GM12864 (cell line): ENCODE measurements around the gene INTS4.
"Not testable (repeated sequence)": the region's sequence is repeated elsewhere in the genome, so short reads cannot be mapped to it uniquely, and the experiment has no call there.

Experiments used
- DNase-seq: peaks from one replicate; pipeline ENCODE4 v3.0.0-alpha.2; 2011; ENCODE audit warnings: low read depth
- H3K4me3 ChIP-seq: 2 replicates; pipeline ENCODE4 v1.5.1; 2011; ENCODE audit warnings: mild to moderate bottlenecking, low read depth, low read length, control low read depth
- CTCF ChIP-seq: IDR thresholded peaks from 2 replicates; pipeline ENCODE4 v1.5.1; 2011; ENCODE audit warnings: low read depth, mild to moderate bottlenecking, moderate library complexity, low read length, control low read depth, inconsistent platforms; ENCODE audit errors: missing control alignments

The INTS4 gene

GRCh38 chr11:77917713-77918112, 76.8 kb downstream of the INTS4 start:
- not testable (repeated sequence) for H3K4me3 ChIP-seq, DNase-seq

- not testable (repeated sequence) for DNase-seq, H3K4me3 ChIP-seq
Measured at GRCh38 chr11:77914307-77914791, 80.1 kb downstream of the INTS4 start.

GRCh38 chr11:77913608-77914306, 80.7 kb downstream of the INTS4 start:
- not testable (repeated sequence) for DNase-seq, H3K4me3 ChIP-seq

- DNase-seq: not testable (repeated sequence)
Measured at GRCh38 chr11:77910828-77911227, 83.6 kb downstream of the INTS4 start.

GRCh38 chr11:77909277-77909676, 85.2 kb downstream of the INTS4 start:
- DNase-seq: no peak
- no peak for TF ChIP-seq CTCF
- H3K4me3 ChIP-seq: no peak overlapping the region

More at GRCh38 chr11:77910828-77911227, 83.6 kb downstream of the INTS4 start:
- H3K4me3 ChIP-seq: not testable (repeated sequence)

- no peak for TF ChIP-seq CTCF
- DNase-seq: no peak
- H3K4me3 ChIP-seq: no peak overlapping the region
Measured at GRCh38 chr11:77908835-77909234, 85.6 kb downstream of the INTS4 start.

- not testable (repeated sequence) for DNase-seq, H3K4me3 ChIP-seq
Measured at GRCh38 chr11:77894949-77895348, 99.5 kb downstream of the INTS4 start.

- DNase-seq: not testable (repeated sequence)
Measured at GRCh38 chr11:77891703-77892102, 102.8 kb downstream of the INTS4 start.

GRCh38 chr11:77891256-77891655, 103.2 kb downstream of the INTS4 start:
- DNase-seq, H3K4me3 ChIP-seq: not testable (repeated sequence)

More at GRCh38 chr11:77891703-77892102, 102.8 kb downstream of the INTS4 start:
- not testable (repeated sequence) for H3K4me3 ChIP-seq

- H3K4me3 ChIP-seq, DNase-seq: not testable (repeated sequence)
Measured at GRCh38 chr11:77890619-77891056, 103.8 kb downstream of the INTS4 start.

GRCh38 chr11:77890100-77890614, 104.3 kb downstream of the INTS4 start:
- not testable (repeated sequence) for DNase-seq, H3K4me3 ChIP-seq

- not testable (repeated sequence) for H3K4me3 ChIP-seq, DNase-seq
Measured at GRCh38 chr11:77889045-77889444, 105.4 kb downstream of the INTS4 start.
